GM19238 (cell line): ENCODE measurements around the gene PTGR1.

ENCODE experiments used
- DNase-seq: peaks from one replicate; pipeline ENCODE4 v3.0.0; 2011; ENCODE audit warnings: low spot score; ENCODE audit not compliant: insufficient read length

The PTGR1 gene

GRCh38 chr9:111542497-111543254, 56.8 kb downstream of the PTGR1 start:
- no peak for DNase-seq

- no peak for DNase-seq
Measured at GRCh38 chr9:111533099-111533790, 66.2 kb downstream of the PTGR1 start.

DNA sequence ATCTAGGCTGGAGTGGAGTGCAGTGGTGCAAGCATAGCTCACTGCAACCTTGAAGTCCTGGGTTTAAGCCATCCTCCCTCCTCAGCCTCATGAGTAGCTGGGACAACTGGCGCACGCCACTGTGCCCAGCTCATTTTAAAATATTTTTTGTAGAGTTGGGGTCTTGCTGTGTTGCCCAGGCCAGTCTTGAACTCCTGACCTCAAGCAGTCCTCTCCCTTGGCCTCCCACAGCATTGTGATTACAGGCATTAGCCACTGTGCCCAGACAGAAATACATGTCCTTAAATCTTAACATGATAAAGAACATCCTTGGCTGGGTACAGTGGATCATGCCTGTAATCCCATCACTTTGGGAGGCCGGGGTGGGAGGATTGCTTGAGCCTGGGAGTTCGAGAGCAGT, 67.7 kb downstream of the PTGR1 start:
- no peak for DNase-seq

DNA sequence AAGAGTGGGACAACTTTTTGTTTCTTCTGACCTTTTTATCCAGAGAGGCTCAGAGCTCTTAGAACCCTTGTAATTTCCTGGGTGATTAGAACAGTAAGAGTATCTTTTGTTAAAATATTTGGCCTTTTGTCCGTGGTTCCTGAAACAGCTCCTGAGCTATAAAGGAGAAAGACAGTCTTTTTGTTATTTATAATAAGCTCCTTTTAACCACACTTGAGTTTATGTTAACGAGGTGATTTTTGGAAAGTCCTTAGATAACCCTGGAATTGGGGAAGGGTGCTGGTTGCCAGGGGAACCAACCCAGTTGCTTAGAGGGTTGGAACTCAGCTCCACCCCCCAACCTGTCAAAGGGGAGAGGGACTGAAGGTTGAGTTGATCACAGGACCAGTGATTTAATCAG, 69.7 kb downstream of the PTGR1 start:
- no peak for DNase-seq

DNA sequence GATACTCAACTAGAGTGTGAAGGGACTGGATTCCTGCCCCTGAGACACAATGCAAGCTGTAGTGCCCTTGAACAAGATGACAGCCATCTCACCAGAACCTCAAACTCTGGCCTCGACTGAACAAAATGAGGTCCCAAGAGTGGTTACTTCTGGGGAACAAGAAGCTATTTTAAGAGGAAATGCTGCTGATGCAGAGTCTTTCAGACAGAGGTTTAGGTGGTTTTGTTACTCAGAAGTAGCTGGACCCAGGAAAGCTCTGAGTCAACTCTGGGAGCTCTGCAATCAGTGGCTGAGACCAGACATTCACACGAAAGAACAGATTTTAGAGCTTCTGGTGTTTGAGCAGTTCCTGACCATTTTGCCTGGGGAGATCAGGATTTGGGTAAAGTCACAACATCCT, 72.1 kb downstream of the PTGR1 start:
- no peak for DNase-seq

DNA sequence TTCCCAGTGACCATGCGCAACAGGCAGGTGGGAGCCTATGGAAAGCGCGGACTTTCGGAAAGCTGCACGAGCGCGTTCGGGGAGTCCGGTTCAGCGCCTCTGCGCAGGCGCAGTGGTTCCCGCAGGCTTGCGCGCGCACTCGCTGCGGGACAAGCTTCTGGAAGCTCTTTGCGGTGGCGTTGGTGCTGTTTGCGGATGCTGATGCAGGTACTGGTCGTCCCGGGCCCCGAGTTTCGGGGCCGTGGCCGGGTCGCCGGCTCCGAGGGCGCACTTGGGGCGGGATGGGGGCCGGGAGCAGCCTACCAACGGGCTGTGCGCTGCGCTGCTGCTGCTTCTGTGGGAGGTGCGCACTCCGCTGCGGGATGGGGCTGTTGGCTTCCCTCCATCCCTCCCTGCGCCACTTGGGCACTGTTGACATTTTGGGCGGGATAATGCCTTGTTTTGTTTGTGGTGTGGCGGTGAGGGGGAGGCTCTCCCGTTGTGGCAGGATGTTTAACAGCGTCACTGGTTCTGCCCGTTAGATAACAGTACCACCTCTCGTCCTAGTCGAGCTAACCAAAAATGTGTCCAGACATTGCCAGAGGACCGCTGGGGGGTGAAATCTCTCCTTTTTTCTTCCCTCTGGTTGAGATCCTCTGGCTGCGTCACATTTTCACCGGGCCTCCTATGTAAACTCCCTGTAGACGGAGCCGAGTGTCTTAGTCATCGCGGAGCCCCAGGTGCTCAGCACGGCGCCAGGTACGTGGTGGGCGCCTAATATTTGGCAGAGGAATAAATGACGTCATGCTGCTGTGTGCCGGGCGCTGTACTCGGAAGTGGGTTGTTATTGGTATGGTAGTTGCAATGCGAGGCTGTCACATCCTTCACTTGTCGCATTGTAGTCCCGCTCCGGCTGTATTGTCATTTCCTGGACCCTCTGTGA, 74.1 kb downstream of the PTGR1 start, which contains the start of gene ZNF483:
TSS of gene ZNF483 (plus strand) at position 124 of the 922 bp plus-strand sequence. CDS start 2,217 bp downstream, outside the sequence.
- peak; percentile 25 for DNase-seq

DNA sequence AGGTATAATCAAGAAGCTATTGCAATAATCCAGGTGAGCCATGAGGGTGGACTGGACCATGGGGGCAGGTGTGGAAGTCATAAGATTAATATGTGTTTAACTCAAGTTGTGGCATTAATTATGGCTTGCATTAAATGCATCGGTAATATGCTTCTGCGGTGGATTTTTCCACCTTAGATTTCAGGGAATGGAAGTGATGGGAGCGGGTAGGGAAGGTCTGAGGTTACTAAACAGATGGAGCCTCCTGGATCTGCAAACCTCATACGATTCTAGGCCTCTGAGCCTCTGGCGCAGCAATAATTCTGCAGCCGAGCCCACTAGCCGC, 74.8 kb downstream of the PTGR1 start:
- DNase-seq = no peak

DNA sequence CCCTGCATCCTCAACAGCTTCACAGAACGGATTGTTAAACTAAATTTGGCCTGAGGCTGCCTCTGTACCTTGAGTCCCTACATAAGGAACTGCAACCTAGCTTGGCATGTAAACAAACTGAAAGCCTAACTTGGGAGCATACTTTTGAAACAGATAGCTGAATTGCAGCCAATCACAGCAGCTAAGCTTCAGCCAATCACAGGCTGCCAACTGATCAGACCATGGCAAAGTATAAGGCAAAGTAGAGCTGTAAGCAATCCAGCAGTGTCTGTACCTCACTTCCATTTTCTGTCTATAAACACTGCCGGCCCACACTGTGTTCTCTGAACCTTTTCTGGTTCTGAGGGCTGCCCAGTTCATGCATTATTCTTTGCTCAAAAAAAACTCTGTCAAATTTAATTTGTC, 83.4 kb downstream of the PTGR1 start:
- DNase-seq = no peak

GRCh38 chr9:111514967-111515366, 84.5 kb downstream of the PTGR1 start:
- DNase-seq = no peak
